Activated naive CD4-positive, alpha-beta T cell treated with anti-CD3 and anti-CD28 coated beads, Interleukin-2, amount 50 U/mL, for 24 hours (primary cell): ENCODE measurements around the gene MGMT.

Source experiments
- H3K27ac Mint-ChIP-seq: one replicate; pipeline ENCODE4 v1.8.0; 2021; ENCODE audit warnings: mild to moderate bottlenecking, mixed read lengths
- H3K27me3 Mint-ChIP-seq: one replicate; pipeline ENCODE4 v1.8.0; 2021; ENCODE audit warnings: mixed read lengths
- H3K36me3 Mint-ChIP-seq: one replicate; pipeline ENCODE4 v1.8.0; 2021; ENCODE audit warnings: mixed read lengths
- H3K4me1 Mint-ChIP-seq: one replicate; pipeline ENCODE4 v1.8.0; 2021; ENCODE audit warnings: mixed read lengths
- H3K4me3 Mint-ChIP-seq: one replicate; pipeline ENCODE4 v1.8.0; 2021; ENCODE audit warnings: mild to moderate bottlenecking, mixed read lengths
- H3K9me3 Mint-ChIP-seq: one replicate; pipeline ENCODE4 v1.8.0; 2021; ENCODE audit warnings: mixed read lengths

The MGMT gene

GRCh38 chr10:129759214-129760002 lies 292.4 kb downstream of the MGMT start:
- H3K36me3 Mint-ChIP-seq, result peaks cover 20% of the 10 kb centered on the region

DNA sequence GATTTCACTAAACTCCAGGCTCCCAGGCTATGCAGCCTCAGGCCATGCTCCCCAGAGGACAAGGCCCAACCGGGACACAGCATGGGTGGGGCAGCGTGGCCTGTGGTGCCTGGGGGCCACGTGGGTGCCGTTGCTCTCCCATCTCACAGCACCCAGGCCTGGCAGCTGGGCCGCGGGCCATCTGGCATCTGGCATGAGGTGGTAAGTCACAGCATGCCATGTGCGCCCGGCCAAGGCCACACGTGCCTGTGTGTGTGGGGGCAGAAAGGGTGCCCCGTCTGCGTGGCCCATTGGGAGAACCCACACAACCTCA lies 292.9 kb downstream of the MGMT start:
- peaks cover 21% of the 10 kb centered on the region for H3K4me1 Mint-ChIP-seq
- no peaks in the 10 kb centered on the region for H3K27me3 Mint-ChIP-seq
- peaks cover 21% of the 10 kb centered on the region for H3K36me3 Mint-ChIP-seq
- no peak overlapping the region for H3K4me3 Mint-ChIP-seq
- no peak overlapping the region for H3K27ac Mint-ChIP-seq
- H3K9me3 Mint-ChIP-seq, result no peaks in the 10 kb centered on the region

More at GRCh38 chr10:129759214-129760002, 292.4 kb downstream of the MGMT start:
- Mint-ChIP-seq H3K27me3 (no peaks in the 10 kb centered on the region), H3K9me3 (no peaks in the 10 kb centered on the region), H3K27ac (no peak overlapping the region), H3K4me3 (no peak overlapping the region), H3K4me1 (peaks cover 21% of the 10 kb centered on the region)

- Mint-ChIP-seq H3K9me3 (no peaks in the 10 kb centered on the region), H3K27me3 (no peaks in the 10 kb centered on the region), H3K27ac (no peak overlapping the region), H3K36me3 (peaks cover 21% of the 10 kb centered on the region), H3K4me3 (no peak overlapping the region), H3K4me1 (peaks cover 20% of the 10 kb centered on the region)
Observed at GRCh38 chr10:129760416-129760815, 293.4 kb downstream of the MGMT start.

DNA sequence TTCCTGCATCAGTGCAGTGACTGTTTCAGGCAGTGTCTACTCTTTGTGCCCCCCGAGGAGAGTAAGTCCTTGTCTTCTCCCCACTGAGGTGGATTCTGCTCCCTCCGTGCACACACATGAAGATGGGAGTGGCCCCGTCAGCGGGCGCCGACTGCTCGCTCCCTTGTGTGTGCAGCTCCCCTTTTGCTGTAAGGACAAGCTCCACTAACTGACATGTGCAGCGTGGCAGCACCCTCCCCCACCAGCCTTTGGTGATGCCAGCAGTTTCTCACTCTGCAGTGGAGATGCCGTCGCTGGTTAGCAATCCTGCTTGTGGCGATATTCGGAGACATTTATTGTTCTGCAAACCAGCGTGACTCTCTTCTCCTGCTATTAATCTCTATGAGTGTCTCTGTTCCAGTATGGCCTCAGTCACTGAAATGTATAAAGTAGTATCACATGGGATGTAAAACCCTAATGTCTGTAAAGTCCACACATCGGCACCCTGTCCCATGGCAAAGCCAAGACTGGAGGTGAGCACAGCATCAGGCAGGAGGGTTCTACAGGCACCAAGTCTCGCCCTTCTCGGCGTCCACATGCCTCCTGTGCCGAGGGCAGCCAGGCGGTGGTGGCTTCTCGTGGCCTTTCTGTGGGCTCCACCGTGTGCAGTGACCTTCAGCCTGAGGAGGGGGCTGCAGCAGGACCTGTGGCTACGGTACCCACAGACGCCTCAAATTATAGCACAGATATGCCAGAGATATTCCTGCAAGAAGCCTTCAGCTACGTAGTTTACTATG lies 294.3 kb downstream of the MGMT start:
- Mint-ChIP-seq H3K4me3 (no peak overlapping the region), H3K4me1 (peaks cover 13% of the 10 kb centered on the region), H3K27me3 (no peaks in the 10 kb centered on the region), H3K27ac (no peak overlapping the region), H3K9me3 (no peaks in the 10 kb centered on the region), H3K36me3 (peaks cover 20% of the 10 kb centered on the region)

GRCh38 chr10:129761981-129762956 lies 295.2 kb downstream of the MGMT start:
- Mint-ChIP-seq H3K4me3 (no peak overlapping the region), H3K36me3 (peaks cover 20% of the 10 kb centered on the region), H3K27ac (no peak overlapping the region), H3K27me3 (no peaks in the 10 kb centered on the region), H3K4me1 (peaks cover 8% of the 10 kb centered on the region), H3K9me3 (no peaks in the 10 kb centered on the region)

DNA sequence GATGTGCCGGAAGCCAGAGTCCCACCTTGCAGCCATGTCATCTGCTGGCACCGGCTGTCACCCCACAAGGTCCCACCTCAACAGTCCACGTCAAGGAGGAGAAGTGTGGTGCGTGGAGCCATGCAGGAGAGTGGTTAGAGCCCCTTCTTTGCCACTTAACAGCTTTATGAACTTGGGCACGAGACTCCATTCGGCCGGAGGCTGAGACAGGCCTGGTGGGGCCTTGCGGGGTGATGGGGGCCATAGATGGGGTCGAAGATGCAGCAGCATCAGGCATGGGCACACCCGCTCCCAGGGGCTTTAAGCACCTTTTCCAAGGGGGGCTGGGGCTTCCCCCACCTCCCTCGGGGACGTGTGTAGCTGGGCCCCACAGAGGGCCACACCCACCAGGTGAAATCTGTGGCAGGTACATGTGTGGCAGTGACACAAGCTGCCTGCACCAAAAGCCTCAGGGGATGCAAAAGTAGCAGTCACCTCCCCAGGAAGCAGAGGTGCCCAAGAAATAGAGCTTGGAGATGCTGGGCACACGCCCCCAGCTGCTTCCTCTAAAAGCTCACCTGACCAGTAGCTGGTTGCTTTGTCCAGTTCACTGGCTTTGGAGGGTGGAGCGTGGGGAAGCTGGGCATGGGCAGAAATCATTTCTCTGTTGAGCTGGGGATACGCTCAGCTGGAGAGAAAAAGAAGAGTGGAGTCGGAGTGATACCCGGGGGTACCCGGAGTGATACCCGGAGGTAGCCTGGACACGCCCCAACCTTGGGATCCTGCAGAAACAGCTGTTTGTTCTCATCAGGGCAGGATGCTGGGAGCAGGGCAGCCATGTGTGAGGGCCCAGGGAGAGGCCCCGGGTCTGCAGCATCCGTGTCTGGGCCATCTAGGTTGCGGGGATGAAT lies 297.2 kb downstream of the MGMT start:
- Mint-ChIP-seq H3K4me1 (no peaks in the 10 kb centered on the region), H3K4me3 (no peak overlapping the region), H3K27ac (no peak overlapping the region), H3K27me3 (no peaks in the 10 kb centered on the region), H3K9me3 (no peaks in the 10 kb centered on the region), H3K36me3 (peaks cover 25% of the 10 kb centered on the region)

GRCh38 chr10:129764901-129765663 lies 298.0 kb downstream of the MGMT start:
- H3K27ac Mint-ChIP-seq, result no peak overlapping the region
- H3K4me3 Mint-ChIP-seq, result no peak overlapping the region
- peaks cover 30% of the 10 kb centered on the region for H3K36me3 Mint-ChIP-seq
- no peaks in the 10 kb centered on the region for H3K4me1 Mint-ChIP-seq
- no peaks in the 10 kb centered on the region for H3K27me3 Mint-ChIP-seq
- no peaks in the 10 kb centered on the region for H3K9me3 Mint-ChIP-seq

- Mint-ChIP-seq H3K9me3 (no peaks in the 10 kb centered on the region), H3K4me3 (no peak overlapping the region), H3K27me3 (no peaks in the 10 kb centered on the region), H3K27ac (peak overlapping the region; percentile 23), H3K4me1 (no peaks in the 10 kb centered on the region), H3K36me3 (peaks cover 27% of the 10 kb centered on the region)
Observed at GRCh38 chr10:129765664-129766550, 298.9 kb downstream of the MGMT start.

GRCh38 chr10:129766611-129767550 lies 299.8 kb downstream of the MGMT start:
- H3K27ac Mint-ChIP-seq, result no peak overlapping the region
- no peaks in the 10 kb centered on the region for H3K27me3 Mint-ChIP-seq
- no peak overlapping the region for H3K4me3 Mint-ChIP-seq
- H3K36me3 Mint-ChIP-seq, result peaks cover 24% of the 10 kb centered on the region
- no peaks in the 10 kb centered on the region for H3K9me3 Mint-ChIP-seq
- H3K4me1 Mint-ChIP-seq, result no peaks in the 10 kb centered on the region

DNA sequence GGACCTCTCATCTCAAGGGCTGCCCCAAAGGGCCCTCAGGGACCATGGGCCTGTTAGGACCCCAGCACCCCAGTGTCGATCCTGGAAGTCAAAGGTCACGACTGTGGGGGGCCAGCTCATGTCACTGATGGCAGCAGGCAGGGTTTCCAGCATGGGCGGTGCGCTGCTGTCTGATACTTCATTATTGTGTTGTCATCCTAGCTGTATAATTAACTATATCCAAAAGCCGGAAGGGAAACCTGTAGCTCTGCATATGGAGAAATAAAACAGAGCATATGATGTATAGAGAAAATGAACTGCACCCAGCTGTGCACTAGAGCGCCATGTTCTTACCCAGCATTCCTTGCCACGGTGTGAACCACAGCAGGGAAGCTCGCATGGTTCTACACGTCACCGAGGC lies 300.7 kb downstream of the MGMT start:
- H3K4me3 Mint-ChIP-seq, result no peak overlapping the region
- H3K27me3 Mint-ChIP-seq, result no peaks in the 10 kb centered on the region
- H3K36me3 Mint-ChIP-seq, result peaks cover 24% of the 10 kb centered on the region
- H3K27ac Mint-ChIP-seq, result no peak overlapping the region
- H3K9me3 Mint-ChIP-seq, result no peaks in the 10 kb centered on the region
- H3K4me1 Mint-ChIP-seq, result no peaks in the 10 kb centered on the region

DNA sequence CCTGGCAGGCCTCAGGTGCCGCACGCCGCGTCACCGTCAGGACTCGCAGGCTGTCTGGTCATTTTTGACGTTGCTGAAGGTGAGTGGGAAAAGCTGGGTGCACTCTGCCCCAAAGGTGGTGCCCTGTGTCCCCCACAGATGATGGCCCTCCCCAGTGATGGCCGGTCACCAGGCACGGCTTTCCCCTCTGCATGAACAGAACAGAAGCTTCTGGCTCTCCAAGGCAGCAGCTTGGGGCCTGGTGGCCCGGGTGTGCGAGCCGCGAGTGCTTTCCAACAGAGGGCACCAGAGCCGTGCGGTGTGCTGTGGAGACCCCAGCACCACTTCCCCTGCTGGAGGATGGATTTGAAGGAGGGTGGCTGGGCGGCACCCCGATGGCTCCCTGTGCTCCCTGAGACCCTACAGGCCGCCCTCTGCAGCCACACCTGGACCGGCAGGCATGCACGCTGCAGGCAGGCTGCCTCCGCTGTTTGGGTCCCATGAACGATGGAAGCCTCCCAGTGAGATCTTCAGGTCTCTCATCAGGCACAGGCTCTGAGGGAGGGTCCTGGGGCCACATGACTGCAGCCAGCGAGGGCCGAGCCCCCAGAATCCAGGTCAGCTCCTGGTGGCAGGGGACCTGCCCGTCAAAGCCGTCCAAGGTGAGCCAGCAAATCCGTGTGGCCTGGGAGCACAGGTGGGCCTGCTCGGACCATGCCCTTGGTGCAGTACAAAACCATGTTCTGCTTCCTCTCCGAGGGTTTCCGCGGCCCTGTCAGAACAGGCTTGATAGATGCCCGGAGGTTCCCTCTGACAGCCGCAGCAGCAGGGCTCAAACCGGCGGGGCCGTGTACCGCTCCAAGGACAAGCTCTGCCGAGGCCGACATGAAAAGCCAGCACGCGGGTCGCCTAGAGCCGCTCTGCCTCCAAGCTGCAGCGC lies 301.7 kb downstream of the MGMT start:
- Mint-ChIP-seq H3K27ac (no peak overlapping the region), H3K36me3 (peaks cover 22% of the 10 kb centered on the region), H3K9me3 (no peaks in the 10 kb centered on the region)

More for the DNA sequence above, 301.7 kb downstream of the MGMT start:
- Mint-ChIP-seq H3K4me3 (no peak overlapping the region), H3K27me3 (no peaks in the 10 kb centered on the region), H3K4me1 (no peaks in the 10 kb centered on the region)
